Adrenal gland (tissue), 5 donors: Measurements from ENCODE around the gene TDRKH.

Experiments
- CTCF ChIP-seq, 6 experiments: fragments of 450-650 bp in 4 of 6; fragments of 200-600 bp in 2 of 6; sonication (generic) in 1 of 6; IDR thresholded peaks; 1 replicate in 5 of 6; 2 replicates in 1 of 6; pipeline versions ENCODE4 v1.5.1 to v1.8.0; 2016 to 2021; ENCODE audit warnings: antibody characterized with exemption in 6 of 6, mild to moderate bottlenecking in 2 of 6, moderate library complexity in 1 of 6
- POLR2A ChIP-seq, 2 donors: fragments of 450-650 bp; IDR thresholded peaks; one replicate each; pipeline ENCODE4 v1.6.1; 2017; ENCODE audit warnings: antibody characterized with exemption in 2 of 2, mild to moderate bottlenecking in 2 of 2, moderate library complexity in 1 of 2
- donor health status: DM: no; HTN: no; CAD: no.

DNA sequence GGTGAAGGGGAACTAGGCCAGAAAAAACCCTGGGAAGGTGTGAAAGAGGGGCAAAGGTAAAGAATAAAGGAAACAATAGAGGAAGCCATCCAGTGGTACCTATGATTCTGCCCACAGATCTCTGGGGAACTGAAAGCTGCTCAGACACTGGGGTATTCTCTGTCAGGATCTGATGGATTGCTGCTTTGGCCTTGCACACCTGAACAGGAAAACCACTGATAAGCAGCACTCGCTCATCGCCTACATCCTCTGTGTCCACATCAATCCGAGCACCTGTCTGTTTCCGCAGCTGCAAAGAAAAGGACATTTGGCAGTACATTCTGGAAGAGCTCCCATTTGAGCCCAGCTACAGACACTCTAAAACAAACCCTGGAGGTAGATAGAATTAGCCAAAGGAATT is 10.4 kb downstream of the TDRKH start:
- TF ChIP-seq CTCF (IDR thresholded peaks at IDR 0.05) (no peak), POLR2A (IDR thresholded peaks at IDR 0.05) (no peak)
